ENCODE results near the gene MCIDAS.

Gene MCIDAS

DNA sequence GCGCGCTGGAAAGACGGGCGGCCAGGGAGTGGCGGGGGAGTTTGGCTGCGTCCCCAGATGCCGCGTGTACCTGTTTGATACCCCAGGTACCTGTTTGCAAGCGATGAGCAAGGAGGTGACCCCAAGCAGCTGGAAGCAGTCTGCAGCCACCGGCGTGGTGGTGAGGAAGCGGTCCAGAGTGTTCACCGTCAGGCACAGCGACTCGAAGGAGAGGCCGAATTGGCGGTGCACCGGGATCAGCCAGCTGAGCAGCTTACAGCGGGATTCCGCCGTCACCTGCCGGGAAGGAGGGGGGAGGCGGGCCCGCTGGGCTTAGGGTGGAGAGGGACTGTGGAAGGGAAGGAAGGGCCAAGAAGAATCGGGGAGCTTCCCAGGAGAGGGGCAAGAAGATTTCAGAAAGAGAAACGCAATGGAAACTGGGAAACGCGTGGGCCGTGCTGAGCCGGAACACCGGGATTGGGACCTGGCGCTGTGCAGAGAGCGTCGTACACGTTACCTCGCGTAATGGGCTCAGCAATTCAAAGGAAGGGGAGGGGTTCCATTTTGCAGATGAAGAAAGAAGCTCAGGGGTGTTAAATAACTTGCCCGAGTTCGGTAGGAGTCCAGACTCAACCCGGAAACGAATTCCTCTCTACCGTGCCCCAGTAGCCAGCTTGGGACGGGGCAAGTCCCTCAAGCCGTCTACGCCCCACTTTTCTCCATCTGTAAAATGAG, 5.3 kb upstream of the MCIDAS start:
- TF ChIP-seq, protein P1, sequence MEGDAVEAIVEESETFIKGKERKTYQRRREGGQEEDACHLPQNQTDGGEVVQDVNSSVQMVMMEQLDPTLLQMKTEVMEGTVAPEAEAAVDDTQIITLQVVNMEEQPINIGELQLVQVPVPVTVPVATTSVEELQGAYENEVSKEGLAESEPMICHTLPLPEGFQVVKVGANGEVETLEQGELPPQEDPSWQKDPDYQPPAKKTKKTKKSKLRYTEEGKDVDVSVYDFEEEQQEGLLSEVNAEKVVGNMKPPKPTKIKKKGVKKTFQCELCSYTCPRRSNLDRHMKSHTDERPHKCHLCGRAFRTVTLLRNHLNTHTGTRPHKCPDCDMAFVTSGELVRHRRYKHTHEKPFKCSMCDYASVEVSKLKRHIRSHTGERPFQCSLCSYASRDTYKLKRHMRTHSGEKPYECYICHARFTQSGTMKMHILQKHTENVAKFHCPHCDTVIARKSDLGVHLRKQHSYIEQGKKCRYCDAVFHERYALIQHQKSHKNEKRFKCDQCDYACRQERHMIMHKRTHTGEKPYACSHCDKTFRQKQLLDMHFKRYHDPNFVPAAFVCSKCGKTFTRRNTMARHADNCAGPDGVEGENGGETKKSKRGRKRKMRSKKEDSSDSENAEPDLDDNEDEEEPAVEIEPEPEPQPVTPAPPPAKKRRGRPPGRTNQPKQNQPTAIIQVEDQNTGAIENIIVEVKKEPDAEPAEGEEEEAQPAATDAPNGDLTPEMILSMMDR (IDR thresholded peaks at IDR 0.05; ENCODE audit: insufficient read depth, low read length, poor library complexity, severe bottlenecking) = no peak

DNA sequence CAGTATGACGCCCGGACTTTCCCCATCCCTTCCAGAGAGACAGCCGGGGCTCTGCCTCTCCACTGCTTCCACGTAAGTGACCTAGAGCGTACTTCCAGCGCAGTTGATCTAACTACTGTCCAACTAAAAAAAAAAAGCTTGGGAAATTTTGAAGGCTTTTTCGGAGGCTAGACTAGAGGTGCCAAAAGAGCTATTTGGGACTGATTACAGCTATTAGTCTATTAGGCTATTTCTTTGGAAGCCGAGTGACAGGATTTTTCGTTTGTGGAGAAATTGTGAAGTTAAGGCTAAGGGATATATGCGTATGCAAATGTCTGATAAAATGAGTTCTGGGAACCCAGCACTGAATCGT, 4.8 kb upstream of the MCIDAS start:
- H3K27me3 ChIP-seq (replicated peaks; ENCODE audit: control insufficient read depth, insufficient read depth, low read length) = peaks cover 1% of the 10 kb centered on the region
- H3K36me3 ChIP-seq (ENCODE audit: control insufficient read depth, insufficient read depth, low read length) = no peaks in the 10 kb centered on the region
- no peak overlapping the region; the same call in 1 of the 2 replicates for H3K4me3 ChIP-seq (replicated peaks; ENCODE audit: low read depth, low read length)
- DNase-seq (ENCODE audit: extremely low read depth, insufficient read length) = no peak
- TF ChIP-seq, protein P1 (IDR thresholded peaks at IDR 0.05; ENCODE audit: insufficient read depth, low read length, poor library complexity, severe bottlenecking) = no peak

More for the DNA sequence above, 5.3 kb upstream of the MCIDAS start:
- Histone ChIP-seq H3K27me3 (replicated peaks; ENCODE audit: control insufficient read depth, insufficient read depth, low read length) (peaks cover 1% of the 10 kb centered on the region), H3K36me3 (ENCODE audit: control insufficient read depth, insufficient read depth, low read length) (no peaks in the 10 kb centered on the region), H3K4me3 (replicated peaks; ENCODE audit: low read depth, low read length) (peak overlapping the region; percentile 56)
- DNase-seq (ENCODE audit: extremely low read depth, insufficient read length) = peak; percentile 37

DNA sequence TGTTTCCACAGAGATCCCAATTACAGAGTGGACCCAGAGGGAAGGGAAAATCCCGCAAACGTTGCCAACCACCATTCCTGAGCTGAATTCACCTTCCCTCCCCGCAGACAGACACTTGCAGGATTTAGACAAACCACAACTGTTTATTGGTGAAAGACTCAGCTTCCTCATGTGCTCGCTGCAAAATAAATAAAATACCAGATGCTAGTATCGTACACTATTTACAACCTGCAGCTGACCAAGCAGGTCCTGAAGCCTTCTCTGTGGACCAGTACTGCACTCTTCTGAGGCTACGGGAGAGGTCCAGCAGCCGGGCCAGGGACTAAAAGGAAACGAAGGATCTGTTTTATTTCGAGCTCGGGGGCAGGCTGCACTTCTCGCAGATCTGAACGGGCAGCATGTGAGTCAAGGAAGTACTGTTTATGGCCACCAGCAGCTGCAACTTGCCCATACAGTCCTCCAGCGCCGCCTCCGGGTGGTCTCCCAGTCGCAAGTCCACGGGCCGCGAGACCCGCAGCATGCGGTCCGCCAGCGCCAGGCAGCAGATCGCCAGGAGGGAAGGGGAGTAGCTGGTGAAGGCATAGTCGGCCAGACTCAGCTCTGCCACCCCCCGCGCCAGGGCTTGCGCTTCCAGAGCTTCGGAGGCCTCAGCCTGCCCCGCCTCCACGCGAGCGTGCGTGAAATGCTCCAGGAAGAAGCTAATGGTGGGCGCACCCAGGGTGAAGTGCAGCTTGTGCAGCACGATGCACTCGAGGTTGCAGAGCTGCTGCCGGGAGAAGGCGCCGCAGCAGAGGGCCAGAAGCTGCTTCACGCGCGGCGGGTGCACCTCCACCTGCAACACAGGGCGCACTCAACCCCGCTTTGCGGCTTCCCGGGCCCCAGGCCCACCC, 4.2 kb upstream of the MCIDAS start:
- Histone ChIP-seq H3K27me3 (replicated peaks; ENCODE audit: control insufficient read depth, insufficient read depth, low read length) (peaks cover 1% of the 10 kb centered on the region), H3K4me3 (replicated peaks; ENCODE audit: low read depth, low read length) (peak overlapping the region; percentile 11), H3K36me3 (ENCODE audit: control insufficient read depth, insufficient read depth, low read length) (no peaks in the 10 kb centered on the region)
- DNase-seq (ENCODE audit: extremely low read depth, insufficient read length) = peak; percentile 22
- TF ChIP-seq, protein P1 (IDR thresholded peaks at IDR 0.05; ENCODE audit: insufficient read depth, low read length, poor library complexity, severe bottlenecking) = no peak

DNA sequence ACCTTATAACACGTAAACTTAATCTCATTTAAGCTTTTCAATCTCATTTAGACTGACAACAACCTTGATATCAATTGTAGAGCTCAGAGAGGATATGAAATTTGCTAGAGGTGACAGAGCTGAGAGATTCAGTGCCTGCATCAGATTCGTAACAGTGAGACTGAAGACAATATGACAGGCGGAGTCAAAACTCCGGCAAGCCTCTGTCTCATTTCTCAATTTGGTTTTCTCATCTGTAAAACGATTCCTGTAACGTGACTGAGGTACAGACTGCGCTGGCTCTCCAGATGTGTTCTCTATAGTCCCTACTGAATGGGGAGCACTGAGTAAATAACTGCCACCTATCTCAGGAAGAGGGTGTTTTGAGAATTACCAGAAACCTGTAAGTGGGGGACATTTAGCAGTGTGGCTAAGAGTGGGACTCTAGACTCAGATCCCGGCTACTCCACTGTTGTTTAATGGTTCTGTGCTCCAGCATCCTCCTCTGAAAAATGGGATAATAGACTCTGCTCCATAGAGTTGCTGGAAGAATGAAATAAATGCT, 3.0 kb upstream of the MCIDAS start:
- no peak overlapping the region for H3K4me3 ChIP-seq (replicated peaks; ENCODE audit: low read depth, low read length)
- no peak for DNase-seq (ENCODE audit: extremely low read depth, insufficient read length)
- H3K27me3 ChIP-seq (replicated peaks; ENCODE audit: control insufficient read depth, insufficient read depth, low read length) = peaks cover 1% of the 10 kb centered on the region
- TF ChIP-seq, protein P1 (IDR thresholded peaks at IDR 0.05; ENCODE audit: insufficient read depth, low read length, poor library complexity, severe bottlenecking) = no peak
- no peaks in the 10 kb centered on the region for H3K36me3 ChIP-seq (ENCODE audit: control insufficient read depth, insufficient read depth, low read length)

DNA sequence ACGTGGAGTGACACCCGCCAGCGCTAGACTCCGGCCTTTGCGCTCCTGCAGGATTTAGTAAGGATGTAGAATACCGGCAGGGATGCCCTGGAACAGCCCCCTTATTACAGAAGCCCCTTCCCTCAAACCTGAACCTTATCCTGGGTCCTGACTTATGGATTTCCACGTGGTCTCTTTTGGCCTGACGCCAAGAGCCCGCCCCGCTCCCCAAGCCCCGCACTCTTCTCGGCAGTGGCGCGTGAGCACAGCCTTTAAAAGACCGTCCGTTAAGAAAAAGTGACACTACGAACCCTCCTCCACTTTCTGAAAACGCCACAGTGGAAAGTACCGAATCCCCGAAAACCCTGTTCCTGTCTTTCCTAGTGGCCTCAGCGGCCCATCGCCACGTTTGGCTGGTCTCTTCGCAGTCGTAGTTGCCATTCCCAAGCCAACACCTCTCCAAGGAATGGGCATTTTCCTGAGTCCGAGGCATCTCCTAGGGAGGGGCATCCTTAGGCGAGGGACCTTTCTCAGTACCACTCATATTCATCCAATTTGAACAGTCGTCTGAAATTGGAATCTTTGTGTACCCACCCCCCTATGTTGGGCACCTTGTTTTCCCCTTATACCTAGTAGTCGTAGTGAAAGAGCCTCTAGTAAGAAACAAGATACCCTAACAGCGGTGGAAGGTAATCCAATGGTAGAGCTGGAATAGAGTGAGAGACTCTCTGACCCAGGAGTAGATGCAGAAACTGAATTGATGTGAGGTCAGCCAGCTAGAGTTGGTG, 732 bp upstream of the MCIDAS start:
- Histone ChIP-seq H3K36me3 (ENCODE audit: control insufficient read depth, insufficient read depth, low read length) (no peaks in the 10 kb centered on the region), H3K27me3 (replicated peaks; ENCODE audit: control insufficient read depth, insufficient read depth, low read length) (peaks cover 3% of the 10 kb centered on the region), H3K4me3 (replicated peaks; ENCODE audit: low read depth, low read length) (peak overlapping the region; percentile 37)
- TF ChIP-seq, protein P1 (IDR thresholded peaks at IDR 0.05; ENCODE audit: insufficient read depth, low read length, poor library complexity, severe bottlenecking) = no peak
- no peak for DNase-seq (ENCODE audit: extremely low read depth, insufficient read length)

Data from GM06990 (cell line).